ENCODE results near the gene STXBP5.

- TF ChIP-seq CTCF (IDR thresholded peaks at IDR 0.05) (no peak), POLR2A (IDR thresholded peaks at IDR 0.05) (no peak)
Measured at GRCh38 chr6:147267658-147268057, 63.4 kb downstream of the STXBP5 start.

Measured in body of pancreas (tissue), 4 donors.